Endothelial cell of umbilical vein (primary cell): ENCODE data around the gene FDX1. TPM values are rescaled to one million over a fixed set of nuclear protein-coding genes. Genes with fewer than 3 reads are reported as not detected.

Experiments
- BruUV-seq: library from RNA; stranded (reverse); fragments of 400-500 nt; replicated peaks from 2 replicates; lab custom pipeline; 2021; lab: Mats Ljungman, UMichigan
- CTCF ChIA-PET: fragments of 300-600, 350-600 bp; sonication (Branson Sonifier 250); formaldehyde crosslinking; loops from one replicate; lab custom pipeline; 2021; ENCODE audit warnings: antibody characterized with exemption, inconsistent platforms; lab: Charles Lee
- POLR2A ChIA-PET: fragments of 300-600, 350-600 bp; sonication (Branson Sonifier 250); formaldehyde crosslinking; loops from one replicate; lab custom pipeline; 2021; ENCODE audit warnings: antibody characterized with exemption, inconsistent platforms; lab: Charles Lee
- DNase-seq: peaks from one replicate; pipeline ENCODE4 v3.0.0-alpha.2; 2011; ENCODE audit warnings: low read depth, low spot score
- FAIRE-seq: peaks from 2 replicates; lab custom pipeline; 2011; peaks lifted over from hg19 to GRCh38; lab: Jason Lieb, UNC
- H2AFZ ChIP-seq: 2 replicates; pipeline ENCODE4 v1.6.0; 2012; ENCODE audit warnings: low read depth, low read length, control low read depth, inconsistent platforms
- H3K27ac ChIP-seq: 2 replicates; pipeline ENCODE4 v1.5.1; 2011; ENCODE audit warnings: low read depth, mild to moderate bottlenecking, control low read depth, low read length, moderate library complexity; ENCODE audit not compliant: insufficient read depth
- H3K27me3 ChIP-seq, 2 experiments: 2 replicates each; pipeline versions ENCODE4 v1.6.0 to v1.6.1; 2011; ENCODE audit warnings: low read length in 2 of 2, mixed read lengths in 1 of 2; ENCODE audit not compliant: control insufficient read depth in 2 of 2, insufficient read depth in 2 of 2
- H3K36me3 ChIP-seq, 2 experiments: 2 replicates in 1 of 2; 3 replicates in 1 of 2; pipeline ENCODE4 v1.5.1; 2011; ENCODE audit warnings: low read length in 2 of 2, mild to moderate bottlenecking in 1 of 2, moderate library complexity in 1 of 2; ENCODE audit not compliant: control insufficient read depth in 2 of 2, insufficient read depth in 2 of 2; ENCODE audit errors: extremely low read depth in 1 of 2
- H3K4me1 ChIP-seq: 3 replicates; pipeline ENCODE4 v1.5.1; 2011; ENCODE audit warnings: mild to moderate bottlenecking, low read length; ENCODE audit not compliant: control insufficient read depth, insufficient read depth; ENCODE audit errors: extremely low read depth
- H3K4me2 ChIP-seq: 2 replicates; pipeline ENCODE4 v1.6.1; 2011; ENCODE audit warnings: low read length, control low read depth, mixed read lengths; ENCODE audit not compliant: insufficient read depth
- H3K4me3 ChIP-seq, 3 experiments: fragments of 200-600 bp in 1 of 3; sonication (generic), shearing (Covaris generic) in 1 of 3; replicated peaks in 1 of 3; 2 replicates each; pipeline ENCODE4 v1.5.1; 2011 to 2016; ENCODE audit warnings: control low read depth in 3 of 3, low read length in 3 of 3, mild to moderate bottlenecking in 2 of 3, inconsistent platforms in 1 of 3, low read depth in 1 of 3, moderate library complexity in 1 of 3; ENCODE audit not compliant: insufficient read depth in 1 of 3
- H3K79me2 ChIP-seq: 2 replicates; pipeline ENCODE4 v1.6.0; 2012; ENCODE audit warnings: low read length, inconsistent platforms; ENCODE audit not compliant: control insufficient read depth, insufficient read depth
- H3K9ac ChIP-seq: replicated peaks from 2 replicates; pipeline ENCODE3; 2011; ENCODE audit warnings: low read length, control low read depth; ENCODE audit not compliant: insufficient read depth; ENCODE audit errors: extremely low read depth
- H3K9me1 ChIP-seq: replicated peaks from 3 replicates; pipeline ENCODE4 v1.6.0; 2011; ENCODE audit warnings: mild to moderate bottlenecking, low read length; ENCODE audit not compliant: control insufficient read depth, insufficient read depth; ENCODE audit errors: extremely low read depth
- H3K9me3 ChIP-seq: replicated peaks from 2 replicates; pipeline ENCODE4 v1.5.1; 2012; ENCODE audit warnings: low read length, inconsistent platforms; ENCODE audit not compliant: control insufficient read depth, insufficient read depth
- H4K20me1 ChIP-seq: replicated peaks from 2 replicates; pipeline ENCODE3; 2011; ENCODE audit warnings: mild to moderate bottlenecking, low read length; ENCODE audit not compliant: control insufficient read depth, insufficient read depth; ENCODE audit errors: extremely low read depth
- CTCF ChIP-seq, 2 donors: IDR thresholded peaks; 1 replicate in 1 of 2; 2 replicates in 1 of 2; pipeline ENCODE4 v1.5.1; 2011; ENCODE audit warnings: low read length in 2 of 2, mild to moderate bottlenecking in 2 of 2, moderate library complexity in 2 of 2, control low read depth in 1 of 2, inconsistent platforms in 1 of 2, low read depth in 1 of 2; ENCODE audit not compliant: insufficient read depth in 1 of 2; ENCODE audit errors: extremely low read depth in 1 of 2
- EZH2 ChIP-seq: IDR thresholded peaks from 2 replicates; pipeline ENCODE4 v1.6.1; 2012; ENCODE audit warnings: borderline replicate concordance, low read depth, mild to moderate bottlenecking, moderate library complexity, low read length, inconsistent platforms; ENCODE audit not compliant: severe bottlenecking
- FOS ChIP-seq: IDR thresholded peaks from 2 replicates; pipeline ENCODE4 v1.6.1; 2011; ENCODE audit warnings: mild to moderate bottlenecking, low read length, moderate library complexity, borderline replicate concordance; ENCODE audit not compliant: insufficient read depth
- GATA2 ChIP-seq: IDR thresholded peaks from 2 replicates; pipeline ENCODE4 v1.7.0; 2011; ENCODE audit warnings: low read depth, mild to moderate bottlenecking, moderate library complexity, mixed read lengths, low read length; ENCODE audit not compliant: insufficient read length, insufficient read depth
- JUN ChIP-seq: IDR thresholded peaks from 2 replicates; pipeline ENCODE4 v1.6.1; 2011; ENCODE audit warnings: borderline replicate concordance, low read depth; ENCODE audit not compliant: insufficient read length, insufficient read depth
- MYC ChIP-seq: IDR thresholded peaks from one replicate; pipeline ENCODE4 v1.6.1; 2011; ENCODE audit warnings: mild to moderate bottlenecking, low read depth, low read length
- POLR2A ChIP-seq: IDR thresholded peaks from 2 replicates; pipeline ENCODE4 v1.6.1; 2012; ENCODE audit warnings: low read depth, mild to moderate bottlenecking, control low read depth, low read length
- POLR2AphosphoS5 ChIP-seq: IDR thresholded peaks from 2 replicates; pipeline ENCODE4 v1.6.1; 2012; ENCODE audit warnings: low read depth, mild to moderate bottlenecking, control low read depth, low read length, moderate library complexity; ENCODE audit not compliant: insufficient read depth
- dilution Hi-C: fragments of 300-500 bp; cut with MboI; formaldehyde crosslinking; loops from one replicate; pipeline ENCODE4 v1.15.0; 2019; ENCODE audit warnings: low sequenced_read_pairs; ENCODE audit not compliant: extremely low pct_ligation_motif_present
- intact Hi-C: fragments of 100-400 bp; cut with micrococcal nuclease; formaldehyde crosslinking; loops from one replicate; pipeline ENCODE4 v1.10.0; 2022
- polyA plus RNA-seq, 4 experiments: library from polyadenylated mRNA; depleted of rRNA in 3 of 4; stranded (reverse) in 3 of 4; unstranded in 1 of 4; fragments of >200 nt; gene quantifications; 2 replicates each; pipeline versions ENCODE4 v1.2.1 to v1.2.3, GENCODE V29; 2011 to 2012; ENCODE audit warnings: missing spikeins in 1 of 4
- total RNA-seq: library from RNA; stranded (reverse); gene quantifications from 2 replicates; pipeline ENCODE4 v1.2.3, GENCODE V29; 2021
- TF ChIP-seq, protein P1 (sequence below): IDR thresholded peaks from 2 replicates; pipeline ENCODE4 v1.6.1; 2011; ENCODE audit not compliant: insufficient read depth, insufficient read length

Gene FDX1
- total and polyA plus RNA-seq, 2 donors (not counting 3 experiments of a cell fraction or from before 2014, with no cell fraction given) = 4.7 to 11.0 TPM

DNA sequence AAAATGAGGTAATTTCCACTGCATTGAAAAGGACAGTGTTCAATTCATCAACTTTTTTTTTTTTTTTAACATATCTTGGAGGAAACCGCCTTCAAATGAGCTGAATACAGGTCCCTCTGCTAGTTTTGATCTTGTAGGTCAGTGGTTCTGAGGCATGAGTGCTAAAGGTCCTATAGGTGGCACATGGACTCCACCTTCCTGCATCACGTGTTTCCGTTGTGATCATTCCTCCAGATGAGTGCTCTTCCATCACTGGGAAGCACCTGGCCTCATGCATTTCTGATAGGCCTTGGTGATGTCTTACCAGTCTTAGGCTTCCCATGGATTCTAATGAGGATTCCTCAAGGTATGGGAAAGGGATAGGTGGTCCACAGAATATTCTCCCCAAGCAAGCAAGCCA lies 37.8 kb downstream of the FDX1 start:
- no peak overlapping the region for H3K4me3 ChIP-seq
- no peaks in the 10 kb centered on the region for H4K20me1 ChIP-seq
- ChIA-PET CTCF (interaction anchor here (0.8 kb wide), 1 partner anchor 763 kb away, joined by 3 read pairs; no protein-coding TSS in a partner anchor), POLR2A (no interaction called here)
- H3K36me3 ChIP-seq = no peaks in the 10 kb centered on the region
- no peak overlapping the region for H3K4me2 ChIP-seq
- no peak overlapping the region for H2AFZ ChIP-seq
- no peak for TF ChIP-seq MYC
- TF ChIP-seq POLR2A = no peak
- no peak for TF ChIP-seq CTCF (IDR thresholded peaks at IDR 0.05; ENCODE audit: extremely low read depth in 1 of 2, insufficient read depth in 1 of 2, low read depth in 1 of 2, low read length in 2 of 2)
- no peak for TF ChIP-seq POLR2AphosphoS5
- no peak for TF ChIP-seq GATA2
- TF ChIP-seq, protein P1, sequence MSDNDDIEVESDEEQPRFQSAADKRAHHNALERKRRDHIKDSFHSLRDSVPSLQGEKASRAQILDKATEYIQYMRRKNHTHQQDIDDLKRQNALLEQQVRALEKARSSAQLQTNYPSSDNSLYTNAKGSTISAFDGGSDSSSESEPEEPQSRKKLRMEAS = no peak
- TF ChIP-seq FOS = no peak
- no peak for TF ChIP-seq JUN
- TF ChIP-seq EZH2 = no peak
- no peak for DNase-seq
- H3K4me1 ChIP-seq = peaks cover 8% of the 10 kb centered on the region
- dilution Hi-C loops = no loop called here
- no peak overlapping the region for H3K9ac ChIP-seq
- no TSS peak for BruUV-seq
- H3K9me3 ChIP-seq = no peaks in the 10 kb centered on the region
- FAIRE-seq = no peak
- H3K79me2 ChIP-seq = no peaks in the 10 kb centered on the region
- H3K27me3 ChIP-seq = no peaks in the 10 kb centered on the region
- no peak overlapping the region for H3K27ac ChIP-seq
- intact Hi-C loops = loop anchor here (10.0 kb wide), 1 partner anchor 977 kb away; no protein-coding TSS in a partner anchor
- no peaks in the 10 kb centered on the region for H3K9me1 ChIP-seq
